Measurements from ENCODE around the gene KCND2.

KCND2 gene

GRCh38 chr7:120311028-120311788 is 38.2 kb downstream of the KCND2 start:
- no peak for DNase-seq

- no peak for DNase-seq
Measured at GRCh38 chr7:120320218-120320961, 47.4 kb downstream of the KCND2 start.

- no peak for DNase-seq
Measured at GRCh38 chr7:120327054-120327453, 54.1 kb downstream of the KCND2 start.

- DNase-seq = no peak
Measured at GRCh38 chr7:120332433-120332832, 59.5 kb downstream of the KCND2 start.

- no peak for DNase-seq
Measured at GRCh38 chr7:120334475-120334874, 61.5 kb downstream of the KCND2 start.

DNA sequence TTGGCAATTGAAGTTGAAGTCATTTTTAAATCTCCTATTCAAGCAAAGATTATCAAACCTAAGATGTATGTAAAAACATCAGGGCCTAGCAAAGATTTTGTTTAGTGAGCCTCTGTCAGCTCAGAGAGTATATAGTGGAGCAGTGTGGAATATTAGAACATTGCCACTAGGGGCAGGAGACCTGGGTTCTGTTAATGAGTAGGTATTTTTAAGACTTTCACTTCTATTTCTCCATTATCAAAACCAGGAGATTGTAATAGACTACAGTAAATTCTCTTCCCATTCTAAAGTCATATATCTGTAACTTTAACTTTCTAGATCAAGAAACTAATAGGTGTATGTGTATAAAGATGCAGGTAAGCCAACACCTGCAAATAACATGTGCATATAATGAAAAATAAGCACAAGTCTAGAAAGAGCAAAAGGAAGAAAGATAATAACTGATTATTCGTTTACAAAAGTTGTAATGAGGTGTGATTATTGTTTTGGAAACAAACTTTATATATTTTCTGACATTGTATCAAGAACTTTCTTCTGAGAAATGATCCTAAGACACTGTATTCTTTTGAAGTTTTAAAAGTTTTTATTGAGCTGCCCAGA is 64.4 kb downstream of the KCND2 start:
- DNase-seq = peak; percentile 36

DNA sequence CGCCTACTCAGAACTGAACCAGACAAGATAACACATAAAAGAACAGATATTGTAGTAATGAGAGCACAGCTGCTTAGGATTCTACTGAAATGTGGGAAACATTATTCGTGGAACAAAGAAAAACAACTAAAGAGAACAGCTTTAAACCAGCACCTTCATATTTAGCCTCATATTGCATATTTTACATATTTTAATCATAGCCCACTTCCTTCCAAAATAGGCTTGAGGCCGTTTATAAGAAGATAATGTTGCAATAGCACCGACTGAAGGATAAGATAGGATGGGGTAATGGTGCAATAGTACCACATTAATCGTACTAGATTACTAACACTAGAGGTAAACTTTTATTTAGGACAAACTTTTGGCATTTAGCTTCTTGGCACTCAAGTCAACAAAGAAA is 71.3 kb downstream of the KCND2 start:
- DNase-seq = no peak

GRCh38 chr7:120353171-120353570 is 80.2 kb downstream of the KCND2 start:
- no peak for DNase-seq

DNA sequence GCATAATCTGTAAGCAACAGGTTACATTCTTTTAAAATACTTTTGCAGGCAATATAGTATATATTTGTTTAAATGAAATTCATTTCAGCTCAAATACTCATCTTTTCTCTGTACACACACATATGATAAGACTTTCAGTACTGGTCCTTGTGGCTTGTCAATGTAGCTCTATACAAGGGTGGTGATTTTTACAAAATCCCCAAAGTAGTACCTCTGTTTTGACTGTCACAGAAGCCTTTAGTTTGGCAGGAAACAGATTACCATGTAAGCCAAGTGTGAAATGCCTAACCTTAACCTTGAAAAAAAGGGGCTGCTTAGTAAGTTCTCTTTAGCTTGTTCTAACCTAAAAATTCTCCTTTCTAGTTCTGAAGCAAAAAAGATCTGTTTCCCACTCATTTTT is 87.9 kb downstream of the KCND2 start:
- no peak for DNase-seq

DNA sequence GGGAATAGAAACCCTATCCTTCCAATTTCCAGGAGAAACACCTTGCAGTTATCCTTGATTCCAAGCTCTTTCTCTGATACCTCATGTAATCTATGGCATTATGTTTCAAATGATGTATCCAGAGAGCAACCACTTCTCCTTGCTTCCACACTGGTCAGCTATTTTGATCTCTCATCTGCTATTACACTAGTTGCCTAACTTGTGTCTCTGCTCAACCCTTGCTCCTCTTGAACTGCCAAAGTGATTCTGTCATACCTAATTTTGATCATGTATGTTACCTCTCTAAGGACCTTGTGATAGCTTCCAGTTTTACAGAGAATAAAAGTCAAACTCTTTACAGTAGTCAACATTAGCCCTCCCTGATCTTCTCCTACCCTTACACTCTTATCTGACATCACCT is 90.4 kb downstream of the KCND2 start:
- no peak for DNase-seq

GRCh38 chr7:120370954-120371353 is 98.0 kb downstream of the KCND2 start:
- no peak for DNase-seq

DNA sequence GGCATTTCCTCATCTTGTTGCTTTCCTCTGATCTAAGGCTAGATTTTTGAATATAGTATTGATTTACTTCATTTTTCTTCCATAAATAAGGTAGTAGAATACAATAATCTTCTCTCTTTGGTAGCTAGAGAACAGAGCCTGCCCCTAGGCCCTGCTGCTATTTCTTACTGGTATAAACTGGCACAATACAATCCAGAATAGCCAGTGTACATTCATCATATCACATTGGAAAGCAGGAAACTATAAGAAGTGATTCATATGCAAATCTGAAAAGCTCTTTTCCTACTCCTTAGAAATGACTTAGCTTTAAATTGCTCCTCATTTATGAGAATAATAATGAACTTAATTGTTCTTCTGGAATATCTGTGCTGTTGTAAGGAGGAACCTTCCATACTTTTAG is 100.2 kb downstream of the KCND2 start:
- no peak for DNase-seq

DNA sequence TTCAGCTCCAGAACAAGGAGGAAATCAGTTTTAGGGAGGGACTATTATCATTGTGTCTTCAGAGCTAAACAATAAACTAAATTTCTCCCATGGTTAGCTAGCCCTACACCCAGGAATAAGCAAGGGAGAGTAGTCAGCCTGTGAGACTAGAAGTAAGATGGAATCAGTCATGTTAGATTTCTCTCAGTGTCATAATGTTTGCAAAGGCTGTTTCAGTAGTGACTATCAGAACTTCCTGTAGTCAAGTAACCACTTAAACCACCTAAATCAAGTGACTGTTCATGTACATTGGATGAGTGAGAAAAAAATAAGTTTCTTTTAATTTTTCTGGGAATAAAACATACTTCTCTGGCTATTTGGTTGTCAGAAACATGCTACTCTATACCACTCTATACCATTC is 121.6 kb downstream of the KCND2 start:
- DNase-seq = no peak

- DNase-seq = peak; percentile 59
Measured at GRCh38 chr7:120395526-120396019, 122.6 kb downstream of the KCND2 start.

GRCh38 chr7:120398284-120399000 is 125.5 kb downstream of the KCND2 start:
- no peak for DNase-seq

DNA sequence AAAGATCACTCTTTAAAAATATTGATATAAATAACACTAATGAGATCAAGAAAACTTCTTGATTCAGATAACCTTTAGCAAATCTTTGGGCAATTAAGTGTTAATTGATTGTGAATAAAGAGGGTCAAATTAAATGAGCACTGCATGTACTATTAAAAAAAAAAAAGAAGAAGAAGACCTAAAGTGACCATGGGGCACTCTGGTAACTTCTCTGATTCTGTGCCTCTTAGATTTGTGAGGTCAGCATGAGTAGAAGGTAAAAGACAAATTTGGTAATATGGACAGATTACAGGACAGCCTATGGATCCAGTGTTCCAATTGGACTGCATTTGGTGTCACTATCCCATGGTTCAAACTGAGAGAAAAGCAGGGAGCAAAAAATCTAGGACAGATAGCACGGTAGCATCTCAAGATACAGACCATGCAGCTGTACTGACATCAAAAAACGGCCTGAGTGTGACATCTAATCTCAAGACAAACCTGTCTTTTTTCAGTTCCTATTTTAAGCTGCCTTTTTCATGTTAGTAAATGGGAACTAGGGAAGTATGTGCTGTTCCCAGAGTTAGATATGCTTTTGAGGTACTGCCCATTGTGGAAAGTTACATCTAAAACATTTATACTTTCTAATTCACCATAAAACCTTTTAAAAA is 128.0 kb downstream of the KCND2 start:
- no peak for DNase-seq

- no peak for DNase-seq
Measured at GRCh38 chr7:120402079-120402767, 129.2 kb downstream of the KCND2 start.

- no peak for DNase-seq
Measured at GRCh38 chr7:120402801-120403200, 129.8 kb downstream of the KCND2 start.

DNA sequence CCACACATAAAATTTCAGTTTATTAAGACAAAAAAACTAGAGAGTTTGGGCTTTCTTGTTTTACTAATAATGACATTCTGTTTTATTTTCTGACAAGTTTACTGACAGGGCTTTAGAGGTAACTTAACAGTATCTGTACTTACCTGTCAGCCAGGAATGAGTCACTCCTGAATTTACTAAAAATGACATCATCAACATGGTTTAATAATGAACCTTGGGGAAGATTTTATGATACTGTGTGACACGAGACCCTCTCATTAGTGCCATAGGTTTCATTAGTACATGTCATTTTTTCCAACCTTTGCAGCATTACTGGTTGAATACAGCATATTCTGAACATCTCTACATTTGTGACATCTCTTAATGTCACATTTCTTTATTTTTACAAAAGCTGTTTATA is 131.1 kb downstream of the KCND2 start:
- peak; percentile 44 for DNase-seq

DNA sequence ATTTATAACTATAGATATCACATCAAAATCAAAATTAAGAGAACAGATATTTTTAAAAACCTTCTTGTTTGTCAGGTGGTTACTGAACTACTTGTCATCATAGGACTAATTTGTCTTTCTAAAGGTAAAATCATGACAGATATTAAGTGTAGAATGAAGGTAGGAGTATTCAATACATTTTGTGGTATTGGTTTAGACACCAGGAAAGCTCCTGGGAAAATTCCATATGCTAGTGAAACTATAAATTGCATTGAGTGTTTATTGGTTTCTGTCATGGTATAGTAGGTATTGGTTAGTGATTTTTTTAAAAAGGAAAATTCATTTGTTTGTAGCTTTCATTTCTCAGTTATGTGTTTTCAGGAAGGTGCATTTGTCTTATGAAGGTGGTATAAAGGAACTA is 132.7 kb downstream of the KCND2 start:
- no peak for DNase-seq

DNA sequence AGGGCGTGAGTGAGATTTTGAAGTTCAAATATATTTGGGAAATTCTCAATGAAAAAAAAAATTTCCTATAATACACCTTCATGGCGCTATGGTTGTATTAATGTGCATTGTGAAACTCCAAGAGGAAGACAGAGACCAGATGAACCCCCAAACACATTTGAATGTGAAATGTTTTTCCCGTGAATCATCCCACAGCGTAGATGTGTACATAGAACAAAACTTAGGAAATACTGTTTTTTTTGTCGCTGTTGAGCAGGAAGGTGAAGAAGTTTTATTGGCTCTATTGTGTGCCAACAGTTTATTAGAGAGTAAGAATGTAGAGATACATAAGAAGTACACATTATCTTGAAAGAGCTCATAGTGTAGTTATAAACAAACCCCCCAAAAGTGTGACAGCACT is 134.0 kb downstream of the KCND2 start:
- no peak for DNase-seq

All from NCI-H69 (cell line).